Forelimb muscle (tissue), 1 donor: Measurements from ENCODE around the gene ARGFX. TPM values are rescaled to one million over a fixed set of nuclear protein-coding genes. Genes with fewer than 3 reads are reported as not detected.
"Not testable (repeated sequence)": the region's sequence is repeated elsewhere in the genome, so short reads cannot be mapped to it uniquely, and the experiment has no call there.

Source experiments
- DNase-seq: peaks from one replicate; pipeline ENCODE4 v3.0.0-alpha.2; 2013; ENCODE audit warnings: low read depth
- polyA plus RNA-seq: library from polyadenylated mRNA; unstranded; fragments of 120-200 nt; gene quantifications from one replicate; pipeline ENCODE4 v1.2.1, GENCODE V29; 2013; ENCODE audit not compliant: insufficient read length

ARGFX gene
- polyA plus RNA-seq, result not detected

GRCh38 chr3:121567649-121568048, at the start of gene ARGFX:
TSS of gene ARGFX (plus strand) at chr3:121567949. CDS start at chr3:121570714, 2,765 bp downstream.
- DNase-seq, result no peak

DNA sequence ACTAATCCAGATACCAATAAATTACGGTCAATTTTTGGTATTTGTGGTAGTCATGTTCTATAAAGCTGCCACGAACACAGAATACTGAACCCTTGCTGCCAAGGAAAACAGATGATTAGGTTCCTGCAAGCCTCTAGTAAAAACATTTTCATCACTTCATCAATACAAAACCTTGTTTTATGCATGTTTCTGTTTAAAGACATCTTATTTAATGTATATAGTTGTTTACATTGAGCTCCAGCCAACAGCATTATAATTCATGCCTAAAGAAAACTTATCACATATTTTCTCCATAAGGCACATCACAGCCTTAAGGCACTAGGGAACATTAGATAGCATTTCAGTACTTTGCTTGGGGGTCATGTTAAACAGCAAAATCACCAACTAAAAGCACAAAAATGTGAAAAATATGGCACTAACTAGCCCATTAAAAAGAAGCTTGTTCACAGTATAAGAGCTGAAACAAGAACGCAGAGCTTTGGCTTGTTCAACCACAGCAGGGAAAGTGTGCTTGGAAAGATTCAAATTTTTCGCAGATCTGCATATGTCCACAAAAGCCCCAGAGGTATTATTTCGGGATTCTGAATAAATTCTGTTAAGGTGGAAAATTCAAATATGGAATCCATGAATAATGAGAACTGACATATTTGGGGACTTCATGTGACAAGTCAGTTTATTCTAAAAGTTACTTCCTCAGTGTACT, 49.6 kb upstream of the ARGFX start:
- no peak for DNase-seq

DNA sequence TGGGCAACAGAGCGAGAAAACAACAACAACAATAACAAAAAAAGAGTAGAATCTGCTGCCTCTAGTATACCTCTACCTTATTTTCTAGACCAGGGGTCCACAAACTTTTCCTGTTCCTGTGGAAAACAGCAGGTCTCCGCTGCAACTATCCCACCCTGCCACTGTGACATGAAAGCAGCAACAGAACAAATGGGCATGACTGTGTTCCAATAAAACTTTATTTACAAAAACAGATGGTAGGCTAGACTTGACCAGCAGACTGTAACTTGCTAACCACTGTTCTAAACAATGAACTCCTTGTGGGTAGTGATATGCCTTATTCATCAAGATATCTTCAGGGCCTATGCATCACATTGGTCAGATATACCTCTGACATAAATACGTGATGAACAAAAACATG, 47.2 kb upstream of the ARGFX start:
- no peak for DNase-seq

GRCh38 chr3:121529308-121529707, 38.4 kb upstream of the ARGFX start:
- no peak for DNase-seq

DNA sequence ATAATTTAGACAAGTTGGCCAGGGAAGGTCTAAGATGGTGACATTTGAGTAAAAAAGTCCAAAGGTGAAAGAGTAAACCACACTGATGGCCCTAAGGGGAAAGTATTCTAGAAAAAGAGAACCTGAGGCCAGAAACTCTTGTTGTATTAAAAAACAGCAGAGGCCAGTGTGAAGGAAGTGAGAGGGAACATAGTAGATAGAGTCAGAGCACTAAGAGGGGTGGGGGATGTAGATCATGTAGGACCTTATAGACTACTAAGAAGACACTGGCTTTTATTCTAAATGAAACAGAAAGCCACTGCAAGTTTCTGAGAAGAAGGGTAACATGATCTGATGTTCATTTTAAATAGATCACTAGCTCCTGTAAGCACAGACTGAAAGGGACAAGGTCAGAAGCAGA, 36.5 kb upstream of the ARGFX start:
- no peak for DNase-seq

DNA sequence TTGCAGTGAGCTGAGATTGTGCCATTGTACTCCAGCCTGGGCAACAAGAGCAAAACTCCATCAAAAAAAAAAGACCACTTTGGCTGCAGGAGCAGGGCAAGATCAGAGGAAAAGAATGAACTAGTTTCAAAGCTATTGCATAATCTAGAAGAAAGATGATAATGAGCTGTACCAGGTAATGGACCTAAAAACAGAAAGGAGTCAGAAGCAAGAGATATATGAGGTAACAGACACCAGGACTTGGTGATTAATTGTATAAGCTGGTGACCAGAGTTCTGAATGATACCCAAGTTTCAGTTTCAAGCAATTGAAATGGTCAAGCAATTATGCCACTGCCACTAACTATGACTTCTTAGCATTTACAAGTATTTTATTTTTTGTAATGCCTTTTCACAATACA, 24.8 kb upstream of the ARGFX start:
- DNase-seq, result no peak

DNA sequence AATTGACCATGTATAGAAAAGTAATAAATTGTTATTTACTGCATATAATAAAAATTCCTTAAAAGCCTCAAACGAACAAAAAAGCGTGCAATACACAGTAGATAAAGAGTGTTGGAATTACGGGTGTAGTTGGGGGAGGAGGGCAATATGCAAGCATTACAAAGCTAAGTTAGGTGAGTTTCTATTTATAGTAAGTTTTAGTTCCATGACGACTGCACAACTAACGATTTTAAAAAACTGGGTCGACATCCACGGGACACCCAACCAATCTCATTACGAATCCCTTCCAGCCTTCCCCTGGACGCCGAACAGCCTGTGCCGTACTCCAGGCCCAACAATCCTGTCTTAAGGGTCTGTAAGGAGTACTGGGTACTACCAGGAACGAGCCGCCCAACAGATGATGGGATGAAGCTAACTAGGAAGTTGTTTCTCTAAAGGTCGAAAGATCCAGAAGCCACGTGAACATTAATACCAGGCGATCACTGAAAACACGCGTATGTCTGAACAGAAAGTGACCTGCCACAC, 22.6 kb upstream of the ARGFX start:
- no peak for DNase-seq

DNA sequence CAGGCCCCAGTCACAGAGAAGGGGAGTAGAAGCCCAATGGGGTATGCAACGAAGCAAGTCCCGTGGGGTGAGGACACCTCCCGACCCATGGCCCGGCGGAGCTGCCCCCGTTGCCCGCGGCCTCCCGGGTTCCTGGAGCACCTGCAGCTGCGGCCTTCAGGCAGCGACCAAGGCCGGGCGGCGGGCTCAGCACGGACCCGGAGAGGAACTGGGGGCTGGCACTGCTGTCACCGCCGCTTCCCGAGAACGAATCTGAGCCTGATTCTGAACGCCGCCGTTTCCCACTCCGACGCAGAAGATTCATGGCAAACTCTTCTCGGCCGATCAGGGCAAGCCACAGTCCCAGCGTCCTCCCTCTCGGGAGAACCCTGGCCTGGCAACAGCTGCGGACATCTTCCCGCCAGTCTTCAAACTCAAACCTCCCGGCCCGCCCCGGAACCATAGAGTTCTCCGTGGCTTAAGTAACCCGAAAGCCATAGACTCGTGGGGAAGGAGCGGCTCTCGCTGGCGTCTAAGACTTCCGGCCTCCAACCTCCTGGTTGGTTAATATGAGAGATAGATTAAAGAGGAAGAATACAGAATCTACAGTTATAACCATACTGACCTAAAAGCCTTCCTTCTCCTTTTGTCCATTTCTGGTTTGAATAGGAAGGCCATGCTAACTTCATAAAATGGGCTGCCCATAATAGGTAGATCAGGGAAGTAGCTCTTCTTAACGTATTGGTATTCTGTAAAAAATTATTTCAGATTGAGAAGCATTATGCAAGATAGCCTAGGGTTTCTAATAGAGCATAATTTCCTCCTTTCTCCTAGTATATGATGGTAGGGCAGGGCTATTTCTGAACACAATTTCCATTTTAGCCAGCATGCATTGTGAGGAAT, 21.9 kb upstream of the ARGFX start, which contains the start of gene POLQ:
Gene POLQ (minus strand): TSS at position 415 of the 882 bp plus-strand sequence. CDS start 111 bp downstream, at position 304.
- DNase-seq, result peak; percentile 89

DNA sequence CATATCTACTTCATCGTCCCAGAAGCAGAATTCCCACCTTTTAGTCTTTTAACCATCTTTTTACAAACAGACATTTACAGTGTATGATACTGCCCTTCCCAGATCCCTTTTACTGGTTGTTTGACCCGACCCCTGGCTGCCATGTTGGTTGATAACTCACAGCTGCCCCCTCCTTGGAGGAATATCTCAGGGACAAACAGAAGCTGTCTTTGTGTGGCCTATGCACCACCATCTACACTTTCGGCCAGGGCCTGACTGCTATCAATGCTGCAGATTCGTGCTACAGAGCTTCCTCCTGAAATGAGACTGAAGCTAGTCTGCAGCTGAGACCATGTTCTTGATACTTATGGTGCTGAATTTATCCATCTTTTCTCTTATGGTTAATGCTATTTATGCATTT, 15.4 kb upstream of the ARGFX start:
- no peak for DNase-seq

DNA sequence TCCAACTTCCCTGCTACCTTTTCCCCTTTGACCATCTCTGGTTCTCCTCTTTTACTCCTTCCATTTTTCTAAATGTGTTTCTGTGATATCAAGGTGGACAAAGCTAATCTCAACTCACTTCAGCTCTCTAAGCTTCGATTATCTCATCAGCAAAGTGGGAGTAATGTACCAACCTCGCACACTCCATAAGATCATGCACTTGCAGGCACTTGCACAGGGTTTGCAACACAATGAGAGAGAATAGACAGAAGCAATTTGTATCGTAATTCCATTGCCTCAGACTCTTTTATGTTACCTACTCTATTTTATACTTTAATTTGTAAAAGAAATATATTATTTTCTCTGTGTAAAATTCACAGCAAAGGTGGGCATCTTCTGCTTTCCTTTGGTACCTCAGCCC, 15.0 kb upstream of the ARGFX start:
- no peak for DNase-seq

DNA sequence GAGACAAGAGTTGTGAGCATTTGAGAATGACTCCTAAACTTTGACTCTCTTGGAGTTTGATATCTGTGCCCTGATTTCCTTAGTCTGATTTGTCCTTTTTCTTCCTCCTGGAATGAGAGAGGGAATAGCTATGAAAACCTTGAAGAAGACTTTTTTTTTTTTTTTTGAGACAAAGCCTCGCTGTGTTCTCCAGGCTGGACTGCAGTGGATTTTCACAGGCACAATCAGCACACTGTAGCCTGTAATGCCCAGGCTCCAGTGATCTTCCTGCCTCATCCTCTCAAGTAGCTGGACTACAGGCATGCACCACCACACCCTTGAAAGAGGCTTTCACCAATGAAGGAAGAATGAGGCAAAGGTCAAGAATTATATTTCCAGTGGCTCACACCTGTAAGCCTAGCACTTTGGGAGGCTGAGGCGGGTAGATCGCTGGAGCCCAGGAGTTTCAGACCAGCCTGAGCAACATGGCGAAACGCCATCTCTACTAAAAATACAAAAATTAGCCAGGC, 10.3 kb upstream of the ARGFX start:
- DNase-seq, result no peak

DNA sequence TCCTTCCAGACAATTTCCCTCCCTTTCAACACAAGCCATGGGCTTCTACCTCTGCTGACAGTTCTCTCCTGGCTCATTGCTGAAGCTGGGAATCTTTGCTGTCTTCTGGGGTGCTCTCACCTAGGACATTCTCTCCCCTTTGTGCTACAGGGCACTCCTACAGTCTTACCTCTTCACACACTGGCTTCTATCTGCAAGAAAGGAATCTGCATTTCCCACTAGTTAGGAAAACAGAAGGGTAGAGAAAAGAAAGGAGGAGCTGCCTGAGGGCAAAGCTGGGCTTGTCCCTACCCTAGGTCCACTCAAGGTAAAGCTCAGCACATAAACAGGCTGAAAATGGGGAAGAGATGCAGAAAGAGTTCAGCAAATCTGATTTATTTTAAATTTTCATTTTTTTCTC, 5.6 kb upstream of the ARGFX start:
- no peak for DNase-seq

- no peak for DNase-seq
Measured at GRCh38 chr3:121566773-121567172, 976 bp upstream of the ARGFX start.

DNA sequence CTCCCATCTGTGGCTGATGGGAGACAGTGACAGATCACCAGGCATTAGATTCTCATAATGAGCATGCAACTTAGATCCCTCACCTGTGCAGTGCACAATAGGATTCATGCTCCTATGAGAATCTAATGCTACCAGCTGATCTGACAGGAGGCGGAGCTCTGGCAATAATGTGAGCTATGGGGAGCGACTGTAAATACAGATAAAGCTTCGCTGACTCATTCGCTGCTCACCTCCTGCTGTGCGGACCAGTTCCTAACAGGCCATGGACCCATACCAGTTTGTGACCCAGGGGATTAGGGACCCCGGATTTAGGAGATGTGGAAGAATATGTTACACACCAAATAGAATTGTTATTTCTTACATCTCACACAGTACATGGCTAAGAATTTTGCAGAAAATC, 6.7 kb downstream of the ARGFX start:
- no peak for DNase-seq

DNA sequence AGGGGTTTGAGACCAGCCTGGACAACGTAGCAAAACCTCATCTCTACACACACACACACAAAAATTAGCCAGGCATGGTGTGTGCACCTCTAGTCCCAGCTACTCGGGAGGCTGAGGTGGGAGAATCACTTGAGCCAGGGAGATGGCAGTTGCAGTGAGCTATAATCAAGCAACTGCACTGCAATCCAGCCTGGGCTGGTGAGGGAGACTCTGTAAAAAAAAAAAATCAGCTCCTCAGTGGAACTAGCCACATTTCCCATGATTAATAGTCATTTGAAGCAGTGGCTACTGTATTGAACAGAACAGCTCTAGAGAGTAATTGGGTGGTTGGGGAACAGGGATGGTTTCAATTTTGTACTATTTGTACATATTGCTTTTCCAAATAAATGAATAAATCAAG, 13.9 kb downstream of the ARGFX start:
- no peak for DNase-seq

GRCh38 chr3:121584418-121584817, 16.7 kb downstream of the ARGFX start:
- no peak for DNase-seq

GRCh38 chr3:121592856-121593702, 25.3 kb downstream of the ARGFX start, which contains the start of gene FBXO40:
TSS of gene FBXO40 (plus strand) at chr3:121593379. CDS start at chr3:121620576, 27,197 bp downstream.
- DNase-seq, result no peak

DNA sequence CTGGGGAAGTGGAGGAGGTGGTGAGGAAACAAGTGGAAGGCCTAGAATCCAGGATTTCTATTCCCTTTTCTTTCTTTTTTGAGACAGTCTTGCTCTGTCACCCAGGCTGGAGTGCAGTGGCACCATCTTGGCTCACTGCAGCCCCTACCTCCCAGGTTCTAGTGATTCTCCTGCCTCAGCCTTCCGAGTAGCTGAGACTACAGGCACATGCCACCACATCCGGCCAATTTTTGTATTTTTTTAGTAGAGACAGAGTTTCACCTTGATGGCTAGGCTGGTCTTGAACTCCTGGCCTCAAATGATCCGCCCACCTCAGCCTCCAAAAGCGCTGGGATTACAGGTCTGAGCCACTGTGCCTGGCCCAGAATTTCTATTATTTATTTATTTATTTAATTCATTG, 26.1 kb downstream of the ARGFX start:
- not testable (repeated sequence) for DNase-seq

GRCh38 chr3:121594850-121595249, 27.1 kb downstream of the ARGFX start:
- DNase-seq, result no peak

GRCh38 chr3:121595765-121596406, 28.1 kb downstream of the ARGFX start:
- no peak for DNase-seq

DNA sequence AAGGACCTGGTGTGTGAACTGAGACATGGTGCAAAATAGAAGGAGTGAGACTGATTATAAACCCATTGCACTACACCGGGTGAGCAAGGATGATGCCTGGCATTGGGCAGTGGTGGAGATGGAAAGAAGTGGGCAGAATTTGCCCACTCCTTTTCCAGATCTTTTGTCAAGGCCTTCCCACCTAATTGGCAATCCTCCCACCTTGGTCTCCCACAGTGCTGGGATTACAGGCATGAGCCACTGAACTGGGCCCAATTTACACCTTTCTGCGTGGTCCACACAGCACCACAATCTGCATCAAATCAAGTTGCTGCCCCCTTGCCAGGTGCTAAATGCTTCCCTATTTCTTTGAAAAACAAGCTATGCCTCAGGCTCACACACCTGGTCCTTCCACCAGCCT, 30.8 kb downstream of the ARGFX start:
- no peak for DNase-seq
